Astrocyte (in vitro differentiated cells and primary cell): ENCODE results near the gene ARVCF. TPM values are rescaled to one million over a fixed set of nuclear protein-coding genes. Genes with fewer than 3 reads are reported as not detected.
A peak's percentile ranks its signal among the peaks of the same experiment; 100 is the strongest.

Experiments
- DNase-seq: peaks from one replicate; pipeline ENCODE4 v3.0.0-alpha.2; 2010; ENCODE audit warnings: low read depth
- FAIRE-seq: peaks from 2 replicates; lab custom pipeline; 2011; peaks lifted over from hg19 to GRCh38; lab: Jason Lieb, UNC
- H2AFZ ChIP-seq: 2 replicates; pipeline ENCODE4 v1.6.0; 2012; ENCODE audit warnings: low read depth, low read length, inconsistent platforms
- H3K27ac ChIP-seq: 2 replicates; pipeline ENCODE4 v1.5.1; 2011; ENCODE audit warnings: low read depth, low read length, inconsistent platforms
- H3K27me3 ChIP-seq: 2 replicates; pipeline ENCODE4 v1.6.0; 2011; ENCODE audit warnings: low read length, inconsistent platforms; ENCODE audit not compliant: insufficient read depth
- H3K36me3 ChIP-seq: 2 replicates; pipeline ENCODE4 v1.5.1; 2011; ENCODE audit warnings: low read length, inconsistent platforms; ENCODE audit not compliant: insufficient read depth
- H3K4me1 ChIP-seq: 2 replicates; pipeline ENCODE4 v1.5.1; 2011; ENCODE audit warnings: low read length, inconsistent platforms; ENCODE audit not compliant: insufficient read depth
- H3K4me2 ChIP-seq: 2 replicates; pipeline ENCODE4 v1.6.0; 2012; ENCODE audit warnings: low read length, inconsistent platforms
- H3K4me3 ChIP-seq: 2 replicates; pipeline ENCODE4 v1.5.1; 2011; ENCODE audit warnings: low read depth, mild to moderate bottlenecking, low read length, inconsistent platforms; ENCODE audit not compliant: insufficient read depth
- H3K79me2 ChIP-seq: 2 replicates; pipeline ENCODE4 v1.6.0; 2012; ENCODE audit warnings: mild to moderate bottlenecking, low read length, inconsistent platforms; ENCODE audit not compliant: insufficient read depth
- H3K9ac ChIP-seq: 2 replicates; pipeline ENCODE4 v1.6.0; 2012; ENCODE audit warnings: mild to moderate bottlenecking, low read length, inconsistent platforms
- H3K9me3 ChIP-seq: 2 replicates; pipeline ENCODE4 v1.5.1; 2012; ENCODE audit warnings: low read depth, mild to moderate bottlenecking, low read length, inconsistent platforms; ENCODE audit not compliant: insufficient read depth
- H4K20me1 ChIP-seq: 2 replicates; pipeline ENCODE4 v1.6.0; 2012; ENCODE audit warnings: low read length, inconsistent platforms; ENCODE audit not compliant: insufficient read depth
- H3K27ac Mint-ChIP-seq: one replicate; pipeline ENCODE4 v1.8.0; 2021; ENCODE audit warnings: mild to moderate bottlenecking, mixed read lengths; ENCODE audit not compliant: unreplicated experiment
- H3K27me3 Mint-ChIP-seq: one replicate; pipeline ENCODE4 v1.8.0; 2021; ENCODE audit warnings: low read depth, mixed read lengths; ENCODE audit not compliant: unreplicated experiment
- H3K36me3 Mint-ChIP-seq: one replicate; pipeline ENCODE4 v1.8.0; 2021; ENCODE audit warnings: low read depth, mixed read lengths; ENCODE audit not compliant: unreplicated experiment
- H3K4me1 Mint-ChIP-seq: one replicate; pipeline ENCODE4 v1.8.0; 2021; ENCODE audit warnings: low read depth, mixed read lengths; ENCODE audit not compliant: unreplicated experiment
- H3K4me3 Mint-ChIP-seq: one replicate; pipeline ENCODE4 v1.8.0; 2021; ENCODE audit warnings: mild to moderate bottlenecking, moderate library complexity, mixed read lengths; ENCODE audit not compliant: unreplicated experiment
- H3K9me3 Mint-ChIP-seq: one replicate; pipeline ENCODE4 v1.8.0; 2021; ENCODE audit warnings: mild to moderate bottlenecking, mixed read lengths; ENCODE audit not compliant: unreplicated experiment
- CTCF ChIP-seq: IDR thresholded peaks from 2 replicates; pipeline ENCODE4 v1.5.1; 2011; ENCODE audit warnings: low read depth, mild to moderate bottlenecking, inconsistent platforms, low read length, moderate library complexity; ENCODE audit not compliant: insufficient read depth
- EZH2 ChIP-seq: IDR thresholded peaks from 2 replicates; pipeline ENCODE4 v1.6.1; 2012; ENCODE audit warnings: mild to moderate bottlenecking, low read length, inconsistent platforms; ENCODE audit not compliant: insufficient read depth
- total RNA-seq: library from RNA; stranded (reverse); gene quantifications from 2 replicates; pipeline ENCODE4 v1.2.1, GENCODE V29; 2021

ARVCF gene
- total RNA-seq, 1 donor from 2014 or later, result 17.9 TPM

GRCh38 chr22:19957445-19957844 lies 59.2 kb downstream of the ARVCF start:
- H3K27ac Mint-ChIP-seq, result no peak overlapping the region
- no peak overlapping the region for H3K4me3 Mint-ChIP-seq
- DNase-seq (no peak), FAIRE-seq (no peak)
- no peak overlapping the region for H3K27ac ChIP-seq
- H3K4me1 ChIP-seq, result peaks cover 17% of the 10 kb centered on the region
- H3K36me3 ChIP-seq, result no peaks in the 10 kb centered on the region
- no peaks in the 10 kb centered on the region for H3K27me3 Mint-ChIP-seq
- H2AFZ ChIP-seq, result no peak overlapping the region
- peaks cover 4% of the 10 kb centered on the region for H3K36me3 Mint-ChIP-seq
- H4K20me1 ChIP-seq, result peaks cover 64% of the 10 kb centered on the region
- no peaks in the 10 kb centered on the region for H3K27me3 ChIP-seq
- no peaks in the 10 kb centered on the region for H3K9me3 ChIP-seq
- H3K79me2 ChIP-seq, result peaks cover 7% of the 10 kb centered on the region
- H3K4me1 Mint-ChIP-seq, result peaks cover 12% of the 10 kb centered on the region
- H3K9ac ChIP-seq, result no peak overlapping the region
- no peaks in the 10 kb centered on the region for H3K9me3 Mint-ChIP-seq
- no peak overlapping the region for H3K4me2 ChIP-seq
- H3K4me3 ChIP-seq, result no peak overlapping the region
- TF ChIP-seq CTCF (no peak), EZH2 (no peak)

- Histone ChIP-seq H2AFZ (no peak overlapping the region), H3K9ac (no peak overlapping the region), H4K20me1 (peaks cover 55% of the 10 kb centered on the region), H3K79me2 (peaks cover 20% of the 10 kb centered on the region), H3K36me3 (peaks cover 5% of the 10 kb centered on the region), H3K27me3 (no peaks in the 10 kb centered on the region), H3K9me3 (no peaks in the 10 kb centered on the region), H3K4me1 (peaks cover 12% of the 10 kb centered on the region), H3K27ac (no peak overlapping the region), H3K4me2 (no peak overlapping the region), H3K4me3 (no peak overlapping the region)
- no peak for DNase-seq
- H3K4me3 Mint-ChIP-seq, result no peak overlapping the region
- H3K27ac Mint-ChIP-seq, result peak overlapping the region; percentile 83
- peaks cover 7% of the 10 kb centered on the region for H3K36me3 Mint-ChIP-seq
- H3K9me3 Mint-ChIP-seq, result no peaks in the 10 kb centered on the region
- no peak for FAIRE-seq
- no peaks in the 10 kb centered on the region for H3K27me3 Mint-ChIP-seq
- H3K4me1 Mint-ChIP-seq, result peaks cover 16% of the 10 kb centered on the region
- TF ChIP-seq EZH2, result no peak
- TF ChIP-seq CTCF, result no peak
These were observed 61.1 kb downstream of the ARVCF start for GRCh38 chr22:19955241-19956128.

GRCh38 chr22:19951346-19951745 lies 65.3 kb downstream of the ARVCF start:
- H3K9ac ChIP-seq, result no peak overlapping the region
- DNase-seq (no peak), FAIRE-seq (no peak)
- H3K36me3 ChIP-seq, result peaks cover 8% of the 10 kb centered on the region
- H4K20me1 ChIP-seq, result peaks cover 49% of the 10 kb centered on the region
- Mint-ChIP-seq H3K4me3 (no peak overlapping the region), H3K9me3 (no peaks in the 10 kb centered on the region), H3K27me3 (no peaks in the 10 kb centered on the region), H3K36me3 (peaks cover 7% of the 10 kb centered on the region), H3K4me1 (peaks cover 19% of the 10 kb centered on the region), H3K27ac (no peak overlapping the region)
- H3K27ac ChIP-seq, result no peak overlapping the region
- peaks cover 54% of the 10 kb centered on the region for H3K79me2 ChIP-seq
- H3K27me3 ChIP-seq, result no peaks in the 10 kb centered on the region
- no peak for TF ChIP-seq CTCF
- TF ChIP-seq EZH2, result no peak
- no peak overlapping the region for H3K4me3 ChIP-seq
- H2AFZ ChIP-seq, result no peak overlapping the region
- no peaks in the 10 kb centered on the region for H3K9me3 ChIP-seq
- H3K4me2 ChIP-seq, result no peak overlapping the region
- peaks cover 26% of the 10 kb centered on the region for H3K4me1 ChIP-seq
